ENCODE results near the gene WNT3.

GRCh38 chr17:46777943-46778915 lies 40.3 kb downstream of the WNT3 start:
- TF ChIP-seq CTCF (conservative IDR thresholded peaks at IDR 0.05; ENCODE audit: low read length), result no peak
- no peak for TF ChIP-seq EZH2phosphoT487 (IDR thresholded peaks at IDR 0.05; ENCODE audit: borderline replicate concordance, low read depth, low read length)
